ENCODE data around the gene SCAPER. TPM values are rescaled to one million over a fixed set of nuclear protein-coding genes. Genes with fewer than 3 reads are reported as not detected.

The SCAPER gene
- total RNA-seq, 1 experiment from 2014 or later = 21.5 TPM

- H3K27me3 ChIP-seq (replicated peaks; ENCODE audit: insufficient read depth, low read depth, low read length, poor library complexity) = no peaks in the 10 kb centered on the region
- ChIA-PET POLR2A (ENCODE audit: low non-redundant PET) (no interaction called here), CTCF (no interaction called here)
- BruUV-seq (replicated peaks) = no TSS peak
- H3K27ac ChIP-seq (ENCODE audit: low read depth, low read length, poor library complexity, severe bottlenecking) = no peak overlapping the region
- no peak for DNase-seq (ENCODE audit: low spot score)
- TF ChIP-seq CTCF (conservative IDR thresholded peaks at IDR 0.05; ENCODE audit: low read depth, low read length) = no peak
- TF ChIP-seq EZH2 (IDR thresholded peaks at IDR 0.05; ENCODE audit: borderline replicate concordance, low read depth, low read length, poor library complexity, severe bottlenecking) = no peak
- H3K9me3 ChIP-seq (ENCODE audit: low read depth, low read length, poor library complexity, severe bottlenecking) = no peaks in the 10 kb centered on the region
- peaks cover 2% of the 10 kb centered on the region for H3K4me1 ChIP-seq (ENCODE audit: insufficient read depth, low read length, poor library complexity, severe bottlenecking)
- no peaks in the 10 kb centered on the region for H3K36me3 ChIP-seq (ENCODE audit: insufficient read depth, low read length, poor library complexity, severe bottlenecking)
- intact Hi-C loops (cut with micrococcal nuclease; ENCODE audit: unreplicated experiment) = loop anchor here (5.0 kb wide), 1 partner anchor 631 kb away; no protein-coding TSS in a partner anchor
- H3K4me3 ChIP-seq (ENCODE audit: low read depth, low read length, poor library complexity, severe bottlenecking) = no peak overlapping the region
Measured at GRCh38 chr15:76868740-76869139, 36.4 kb downstream of the SCAPER start.

GRCh38 chr15:76866716-76867321 is 38.3 kb downstream of the SCAPER start:
- H3K4me1 ChIP-seq (ENCODE audit: insufficient read depth, low read length, poor library complexity, severe bottlenecking) = peaks cover 4% of the 10 kb centered on the region
- DNase-seq (ENCODE audit: low spot score) = peak; percentile 63
- ChIA-PET CTCF (no interaction called here), POLR2A (ENCODE audit: low non-redundant PET) (interaction anchor here (0.5 kb wide), 1 partner anchor 530 kb away, joined by 3 read pairs; the partner anchor contains the start of gene ISL2)
- intact Hi-C loops (cut with micrococcal nuclease; ENCODE audit: unreplicated experiment) = loop anchor here (2.0 to 5.0 kb wide), 2 partner anchors 630 to 682 kb away; no protein-coding TSS in a partner anchor
- no peak overlapping the region for H3K4me3 ChIP-seq (ENCODE audit: low read depth, low read length, poor library complexity, severe bottlenecking)
- TF ChIP-seq EZH2 (IDR thresholded peaks at IDR 0.05; ENCODE audit: borderline replicate concordance, low read depth, low read length, poor library complexity, severe bottlenecking) (no peak), CTCF (conservative IDR thresholded peaks at IDR 0.05; ENCODE audit: low read depth, low read length) (peak; percentile 71)
- no peaks in the 10 kb centered on the region for H3K36me3 ChIP-seq (ENCODE audit: insufficient read depth, low read length, poor library complexity, severe bottlenecking)
- no peaks in the 10 kb centered on the region for H3K9me3 ChIP-seq (ENCODE audit: low read depth, low read length, poor library complexity, severe bottlenecking)
- no peaks in the 10 kb centered on the region for H3K27me3 ChIP-seq (replicated peaks; ENCODE audit: insufficient read depth, low read depth, low read length, poor library complexity)
- BruUV-seq (replicated peaks) = no TSS peak
- H3K27ac ChIP-seq (ENCODE audit: low read depth, low read length, poor library complexity, severe bottlenecking) = no peak overlapping the region

- TF ChIP-seq CTCF (conservative IDR thresholded peaks at IDR 0.05; ENCODE audit: low read depth, low read length) (no peak), EZH2 (IDR thresholded peaks at IDR 0.05; ENCODE audit: borderline replicate concordance, low read depth, low read length, poor library complexity, severe bottlenecking) (no peak)
- peaks cover 4% of the 10 kb centered on the region for H3K4me1 ChIP-seq (ENCODE audit: insufficient read depth, low read length, poor library complexity, severe bottlenecking)
- no peaks in the 10 kb centered on the region for H3K27me3 ChIP-seq (replicated peaks; ENCODE audit: insufficient read depth, low read depth, low read length, poor library complexity)
- no peak overlapping the region for H3K27ac ChIP-seq (ENCODE audit: low read depth, low read length, poor library complexity, severe bottlenecking)
- BruUV-seq (replicated peaks) = no TSS peak
- no peak overlapping the region for H3K4me3 ChIP-seq (ENCODE audit: low read depth, low read length, poor library complexity, severe bottlenecking)
- no peaks in the 10 kb centered on the region for H3K9me3 ChIP-seq (ENCODE audit: low read depth, low read length, poor library complexity, severe bottlenecking)
- no peaks in the 10 kb centered on the region for H3K36me3 ChIP-seq (ENCODE audit: insufficient read depth, low read length, poor library complexity, severe bottlenecking)
- intact Hi-C loops (cut with micrococcal nuclease; ENCODE audit: unreplicated experiment) = loop anchor here (2.0 to 5.0 kb wide), 2 partner anchors 629 to 681 kb away; no protein-coding TSS in a partner anchor
- no peak for DNase-seq (ENCODE audit: low spot score)
- POLR2A ChIA-PET (ENCODE audit: low non-redundant PET) = no interaction called here
- CTCF ChIA-PET = no interaction called here
Measured at GRCh38 chr15:76866008-76866407, 39.1 kb downstream of the SCAPER start.
